Activated T-cell treated with anti-CD3 and anti-CD28 coated beads for 4 hours (primary cell): ENCODE results near the gene CDH4.

ENCODE experiments used
- DNase-seq: peaks from one replicate; pipeline ENCODE4 v3.0.0-alpha.2; 2020

CDH4 gene

DNA sequence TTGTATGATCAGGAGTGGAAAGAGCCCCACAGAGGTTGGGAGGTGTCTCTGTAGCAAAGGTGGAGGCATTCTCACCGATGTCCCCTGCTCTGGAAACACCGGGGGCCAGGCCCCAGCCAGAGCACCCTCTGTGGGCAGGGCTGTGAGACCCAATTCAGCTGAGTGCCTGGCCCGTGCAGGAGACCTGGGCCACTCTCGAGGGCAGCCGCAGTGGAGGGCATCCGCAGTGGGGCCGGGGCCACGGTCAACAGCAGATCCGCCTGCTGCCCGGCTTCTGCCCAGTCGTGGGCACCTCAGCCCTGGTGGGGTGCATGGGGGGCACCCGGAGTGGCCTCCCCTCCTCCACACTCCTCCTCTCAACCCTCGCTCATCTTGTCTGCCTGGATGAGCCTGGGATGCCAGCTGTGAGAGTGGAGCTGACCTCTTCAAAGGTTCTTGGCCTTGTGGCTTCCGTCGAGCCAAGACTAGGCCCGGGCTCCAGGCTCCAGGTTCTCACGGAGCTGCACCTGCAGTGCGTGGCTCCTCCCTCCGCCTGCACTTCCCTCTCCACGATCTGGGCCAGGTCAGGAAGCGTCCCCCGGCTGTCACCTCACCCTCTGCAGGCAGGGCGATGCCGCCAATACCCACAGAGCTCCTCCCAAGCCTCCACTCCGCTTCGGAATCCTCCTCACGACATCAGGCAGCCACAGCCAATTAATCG is 678.9 kb downstream of the CDH4 start:
- DNase-seq, result no peak

GRCh38 chr20:61931476-61932198 is 679.6 kb downstream of the CDH4 start:
- DNase-seq, result no peak

DNA sequence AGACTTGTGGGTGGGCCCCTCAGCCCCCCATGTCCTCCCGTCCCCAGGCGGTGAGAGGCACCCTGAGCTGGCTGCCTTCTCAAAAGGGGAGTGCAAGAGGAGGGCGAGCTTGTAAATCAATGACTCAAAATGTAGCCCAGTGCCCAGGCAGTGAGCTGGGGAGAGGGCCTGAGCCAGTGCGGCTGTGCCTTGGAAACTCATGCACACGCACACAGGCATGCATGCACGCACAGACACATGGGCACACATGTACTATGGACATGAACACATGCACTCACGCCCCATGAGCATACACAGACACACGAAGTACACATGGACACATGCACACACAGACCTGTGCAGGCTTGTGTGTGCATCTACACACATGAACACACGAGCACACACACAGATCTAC is 680.1 kb downstream of the CDH4 start:
- DNase-seq, result no peak

- no peak for DNase-seq
These were observed 680.8 kb downstream of the CDH4 start for GRCh38 chr20:61932711-61933480.

DNA sequence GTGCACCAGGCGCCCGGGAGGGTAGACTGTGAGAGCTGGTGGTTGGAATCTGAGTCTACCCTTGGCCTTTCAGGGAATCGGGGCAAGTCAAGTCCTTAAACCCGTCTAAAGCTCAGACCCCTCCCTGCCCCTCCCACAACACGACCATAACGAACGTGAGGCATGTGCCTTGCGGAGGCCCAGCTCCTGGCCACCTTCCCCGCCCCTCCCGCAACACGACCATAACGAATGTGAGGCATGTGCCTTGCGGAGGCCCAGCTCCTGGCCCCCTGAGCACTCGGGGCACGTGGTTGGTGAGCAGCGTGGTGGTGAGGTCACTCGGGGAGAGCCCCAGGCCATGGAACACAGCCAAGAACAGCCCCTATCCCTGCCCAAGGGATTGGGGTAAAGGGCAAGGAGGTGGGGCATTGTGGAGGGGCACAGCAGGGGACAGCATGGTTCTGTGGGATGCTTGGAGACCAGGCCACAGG is 681.5 kb downstream of the CDH4 start:
- no peak for DNase-seq

- no peak for DNase-seq
These were observed 682.1 kb downstream of the CDH4 start for GRCh38 chr20:61933951-61934715.

- DNase-seq, result no peak
These were observed 682.9 kb downstream of the CDH4 start for GRCh38 chr20:61934716-61935530.

- DNase-seq, result no peak
These were observed 684.1 kb downstream of the CDH4 start for GRCh38 chr20:61935926-61936700.

DNA sequence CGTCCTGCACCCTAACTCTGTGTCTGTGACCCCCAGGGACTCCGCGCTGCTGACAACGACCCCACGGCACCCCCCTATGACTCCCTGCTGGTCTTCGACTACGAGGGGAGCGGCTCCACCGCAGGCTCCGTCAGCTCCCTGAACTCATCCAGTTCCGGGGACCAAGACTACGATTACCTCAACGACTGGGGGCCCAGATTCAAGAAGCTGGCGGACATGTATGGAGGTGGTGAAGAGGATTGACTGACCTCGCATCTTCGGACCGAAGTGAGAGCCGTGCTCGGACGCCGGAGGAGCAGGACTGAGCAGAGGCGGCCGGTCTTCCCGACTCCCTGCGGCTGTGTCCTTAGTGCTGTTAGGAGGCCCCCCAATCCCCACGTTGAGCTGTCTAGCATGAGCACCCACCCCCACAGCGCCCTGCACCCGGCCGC is 684.7 kb downstream of the CDH4 start:
- no peak for DNase-seq

- no peak for DNase-seq
These were observed 685.3 kb downstream of the CDH4 start for GRCh38 chr20:61937146-61937962.

GRCh38 chr20:61937963-61938838 is 686.1 kb downstream of the CDH4 start:
- no peak for DNase-seq

GRCh38 chr20:61938839-61939690 is 687.0 kb downstream of the CDH4 start:
- no peak for DNase-seq

- no peak for DNase-seq
These were observed 687.8 kb downstream of the CDH4 start for GRCh38 chr20:61939691-61940360.

GRCh38 chr20:61940491-61940890 is 688.4 kb downstream of the CDH4 start:
- no peak for DNase-seq

- DNase-seq, result no peak
These were observed 689.1 kb downstream of the CDH4 start for GRCh38 chr20:61940976-61941720.

DNA sequence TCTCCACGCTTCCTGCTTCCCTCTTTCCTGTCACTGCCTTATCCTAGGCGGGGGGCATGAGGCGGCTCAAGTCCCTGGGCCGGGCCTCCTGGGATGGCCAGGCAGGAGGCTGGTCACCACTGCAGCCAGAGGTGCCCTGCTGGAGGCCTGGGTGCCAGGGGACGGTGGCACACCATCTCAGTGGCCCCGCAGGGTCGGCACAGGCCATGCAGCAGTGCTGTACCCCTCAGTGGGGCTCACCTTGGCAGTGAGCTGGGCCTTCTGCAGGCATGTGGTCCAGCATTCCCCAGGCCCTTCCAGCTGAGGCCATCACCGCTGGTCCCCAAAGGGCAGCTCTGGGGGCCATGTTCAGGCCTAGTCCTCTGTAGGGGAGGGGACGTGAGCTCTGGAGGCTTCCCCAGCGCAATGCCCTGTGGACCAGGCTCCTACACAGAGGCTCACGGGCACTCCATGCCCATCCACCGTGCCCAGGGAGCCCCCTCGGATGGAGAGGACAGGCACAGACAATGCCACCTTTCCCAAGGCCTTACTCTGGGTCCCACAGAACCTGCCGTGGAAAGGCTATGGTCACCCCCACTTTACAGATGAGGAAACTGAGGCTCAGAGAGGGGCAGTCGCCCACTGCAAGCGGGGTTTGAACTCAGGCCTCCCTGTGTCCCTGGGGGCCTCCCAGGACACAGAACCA is 689.8 kb downstream of the CDH4 start:
- no peak for DNase-seq
